ENCODE data around the gene LSAMP. TPM values are rescaled to one million over a fixed set of nuclear protein-coding genes. Genes with fewer than 3 reads are reported as not detected.

LSAMP gene
- polyA plus RNA-seq, 1 of the 3 experiments (the other 2 are of a cell fraction), result 6.6 TPM

GRCh38 chr3:115930922-115931321 is 514.4 kb downstream of the LSAMP start:
- no peaks in the 10 kb centered on the region for H3K27me3 ChIP-seq (ENCODE audit: insufficient read depth)
- 72% methylated on average over 3 of the region's 3 CpGs for WGBS (ENCODE audit: low lambda C conversion rate)
- no peak overlapping the region for H3K9ac ChIP-seq
- H3K9me2 ChIP-seq, result no peaks in the 10 kb centered on the region
- no peak overlapping the region for H3K27ac ChIP-seq (ENCODE audit: low read depth in 2 of 2, low read length in 1 of 2)
- no peaks in the 10 kb centered on the region for H3F3A ChIP-seq (replicated peaks; ENCODE audit: insufficient read depth)
- no peak overlapping the region for H3K4me2 ChIP-seq
- POLR2A ChIA-PET, result no interaction called here
- no peaks in the 10 kb centered on the region for H4K20me1 ChIP-seq (ENCODE audit: insufficient read depth)
- CTCF ChIA-PET, result interaction anchor here (1.1 kb wide), 1 partner anchor 94 kb away, joined by 3 read pairs; no protein-coding TSS in a partner anchor
- peaks cover 0 to 13% of the 10 kb centered on the region in 2 experiments; a peak in 1 of 4 replicates for H3K4me1 ChIP-seq (ENCODE audit: control insufficient read depth in 1 of 2, insufficient read depth in 2 of 2, low read depth in 1 of 2, low read length in 1 of 2)
- H3K36me3 ChIP-seq (replicated peaks in 1 of 2; ENCODE audit: control insufficient read depth in 1 of 2, insufficient read depth in 2 of 2, low read length in 1 of 2), result no peaks in the 10 kb centered on the region
- no peak for DNase-seq
- TF ChIP-seq JUND (IDR thresholded peaks at IDR 0.05) (no peak), IRF3 (IDR thresholded peaks at IDR 0.05; ENCODE audit: low read depth, low read length) (no peak), ZBTB33 (IDR thresholded peaks at IDR 0.05; ENCODE audit: borderline replicate concordance, low read depth) (no peak), RCOR1 (IDR thresholded peaks at IDR 0.05; ENCODE audit: low read length) (no peak), FOXM1 (IDR thresholded peaks at IDR 0.05; ENCODE audit: low read depth) (no peak), RXRA (IDR thresholded peaks at IDR 0.05; ENCODE audit: borderline replicate concordance, low read depth) (no peak), TAF1 (IDR thresholded peaks at IDR 0.05; ENCODE audit: borderline replicate concordance, low read depth, low read length) (no peak), GABPA (IDR thresholded peaks at IDR 0.05; ENCODE audit: low read depth) (no peak), FOSL2 (IDR thresholded peaks at IDR 0.05; ENCODE audit: borderline replicate concordance, low read depth) (no peak), NFIC (IDR thresholded peaks at IDR 0.05; ENCODE audit: borderline replicate concordance) (no peak), MAX (IDR thresholded peaks at IDR 0.05; ENCODE audit: low read depth) (no peak), CHD2 (IDR thresholded peaks at IDR 0.05; ENCODE audit: low read length, partially characterized antibody) (no peak), TEAD4 (IDR thresholded peaks at IDR 0.05; ENCODE audit: borderline replicate concordance, insufficient read depth) (no peak)
- no peaks in the 10 kb centered on the region for H3K79me2 ChIP-seq (ENCODE audit: insufficient read depth)
- no peaks in the 10 kb centered on the region for H3K9me3 ChIP-seq
- H3K4me3 ChIP-seq (ENCODE audit: low read depth in 2 of 2, low read length in 1 of 2), result no peak overlapping the region
- no peak overlapping the region for H2AFZ ChIP-seq (ENCODE audit: low read depth)

GRCh38 chr3:115930168-115930567 is 515.1 kb downstream of the LSAMP start:
- Histone ChIP-seq H2AFZ (ENCODE audit: low read depth) (no peak overlapping the region), H3K9ac (no peak overlapping the region), H3K79me2 (ENCODE audit: insufficient read depth) (no peaks in the 10 kb centered on the region), H3K27ac (ENCODE audit: low read depth in 2 of 2, low read length in 1 of 2) (no peak overlapping the region), H3K27me3 (ENCODE audit: insufficient read depth) (no peaks in the 10 kb centered on the region), H3K9me3 (no peaks in the 10 kb centered on the region), H3K4me3 (ENCODE audit: low read depth in 2 of 2, low read length in 1 of 2) (no peak overlapping the region), H3K4me1 (ENCODE audit: control insufficient read depth in 1 of 2, insufficient read depth in 2 of 2, low read depth in 1 of 2, low read length in 1 of 2) (peaks cover 0 to 13% of the 10 kb centered on the region in 2 experiments; a peak in 1 of 4 replicates), H3K9me2 (no peaks in the 10 kb centered on the region), H3K4me2 (no peak overlapping the region), H4K20me1 (ENCODE audit: insufficient read depth) (no peaks in the 10 kb centered on the region), H3F3A (replicated peaks; ENCODE audit: insufficient read depth) (no peaks in the 10 kb centered on the region), H3K36me3 (replicated peaks in 1 of 2; ENCODE audit: control insufficient read depth in 1 of 2, insufficient read depth in 2 of 2, low read length in 1 of 2) (no peaks in the 10 kb centered on the region)
- WGBS (ENCODE audit: low lambda C conversion rate), result 61% methylated on average over 2 of the region's 2 CpGs
- ChIA-PET CTCF (interaction anchor here (1.1 kb wide), 1 partner anchor 94 kb away, joined by 3 read pairs; no protein-coding TSS in a partner anchor), POLR2A (no interaction called here)
- no peak for DNase-seq
- TF ChIP-seq EP300 (IDR thresholded peaks at IDR 0.05; ENCODE audit: borderline replicate concordance in 1 of 2, low read depth in 1 of 2, low read length in 1 of 2) (no peak), MEF2A (IDR thresholded peaks at IDR 0.05; ENCODE audit: borderline replicate concordance, low read depth) (no peak), MAX (IDR thresholded peaks at IDR 0.05; ENCODE audit: low read depth) (no peak), CHD2 (IDR thresholded peaks at IDR 0.05; ENCODE audit: low read length, partially characterized antibody) (no peak), FOSL2 (IDR thresholded peaks at IDR 0.05; ENCODE audit: borderline replicate concordance, low read depth) (no peak), NFIC (IDR thresholded peaks at IDR 0.05; ENCODE audit: borderline replicate concordance) (no peak), NRF1 (IDR thresholded peaks at IDR 0.05; ENCODE audit: low read depth, low read length) (no peak), USF1 (IDR thresholded peaks at IDR 0.05; ENCODE audit: borderline replicate concordance, low read depth) (no peak), ELF1 (IDR thresholded peaks at IDR 0.05) (no peak), RAD21 (IDR thresholded peaks at IDR 0.05; ENCODE audit: low read length) (no peak), POLR2AphosphoS5 (IDR thresholded peaks at IDR 0.05; ENCODE audit: low read depth, low read length) (no peak), GATA2 (CRISPR knock-in tag; IDR thresholded peaks at IDR 0.05) (no peak), RFX5 (IDR thresholded peaks at IDR 0.05; ENCODE audit: low read length) (no peak)

Measured in SK-N-SH (cell line).